HG03175 (cell line): ENCODE measurements around the gene ACP5.

Source experiments
- ATAC-seq: cut with Tn5 transposase; IDR thresholded peaks from one replicate; pipeline ENCODE4 v1.9.1; 2021; ENCODE audit warnings: mild to moderate bottlenecking, moderate library complexity; ENCODE audit not compliant: unreplicated experiment

The ACP5 gene

DNA sequence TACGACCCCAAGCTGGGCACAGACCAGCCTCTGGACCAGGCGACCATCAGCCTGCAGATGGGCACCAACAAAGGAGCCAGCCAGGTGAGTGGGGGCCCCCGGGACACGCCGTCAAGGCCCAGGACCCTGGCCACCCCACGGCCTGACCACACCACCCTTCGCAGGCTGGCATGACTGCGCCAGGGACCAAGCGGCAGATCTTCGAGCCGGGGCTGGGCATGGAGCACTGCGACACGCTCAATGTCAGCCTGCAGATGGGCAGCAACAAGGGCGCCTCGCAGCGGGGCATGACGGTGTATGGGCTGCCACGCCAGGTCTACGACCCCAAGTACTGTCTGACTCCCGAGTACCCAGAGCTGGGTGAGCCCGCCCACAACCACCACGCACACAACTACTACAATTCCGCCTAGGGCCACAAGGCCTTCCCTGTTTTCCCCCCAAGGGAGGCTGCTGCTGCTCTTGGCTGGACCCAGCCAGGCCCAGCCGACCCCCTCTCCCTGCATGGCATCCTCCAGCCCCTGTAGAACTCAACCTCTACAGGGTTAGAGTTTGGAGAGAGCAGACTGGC lies 28.0 kb downstream of the ACP5 start:
- ATAC-seq: no peak

DNA sequence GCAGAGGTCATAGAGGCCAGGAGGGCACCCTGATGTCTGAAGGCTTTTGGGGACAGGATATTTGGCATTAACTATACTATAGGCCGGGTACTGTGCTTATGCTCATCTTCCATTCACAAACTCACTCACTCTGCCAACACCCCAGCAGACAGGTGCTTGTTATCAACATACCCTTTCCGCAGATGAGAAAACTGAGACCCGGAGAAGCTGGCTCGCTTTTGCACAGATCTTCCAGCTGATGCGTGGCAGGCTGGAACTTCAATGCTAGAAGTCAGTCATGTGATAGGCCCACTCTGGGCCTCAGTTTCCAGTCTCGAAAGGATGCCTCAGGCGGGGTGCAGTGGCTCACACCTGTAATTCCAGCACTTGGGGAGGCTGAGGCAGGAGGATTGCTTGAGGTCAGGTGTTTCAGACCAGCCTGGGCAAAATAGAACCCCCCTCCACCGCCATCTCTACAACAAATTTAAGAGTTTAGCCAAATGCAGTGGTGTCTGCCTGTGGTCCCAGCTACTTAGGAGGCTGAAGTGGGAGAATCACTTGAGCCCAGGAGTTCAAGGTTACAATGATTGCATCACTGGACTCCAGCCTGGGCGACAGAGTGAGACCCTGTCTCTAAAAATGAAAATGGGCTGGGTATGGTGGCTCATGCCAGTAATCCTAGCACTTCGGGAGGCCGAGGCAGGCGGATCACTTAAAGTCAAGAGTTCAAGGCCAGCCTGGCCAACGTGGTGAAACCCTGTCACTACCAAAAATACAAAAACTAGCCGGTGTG lies 29.3 kb downstream of the ACP5 start:
- no peak for ATAC-seq

DNA sequence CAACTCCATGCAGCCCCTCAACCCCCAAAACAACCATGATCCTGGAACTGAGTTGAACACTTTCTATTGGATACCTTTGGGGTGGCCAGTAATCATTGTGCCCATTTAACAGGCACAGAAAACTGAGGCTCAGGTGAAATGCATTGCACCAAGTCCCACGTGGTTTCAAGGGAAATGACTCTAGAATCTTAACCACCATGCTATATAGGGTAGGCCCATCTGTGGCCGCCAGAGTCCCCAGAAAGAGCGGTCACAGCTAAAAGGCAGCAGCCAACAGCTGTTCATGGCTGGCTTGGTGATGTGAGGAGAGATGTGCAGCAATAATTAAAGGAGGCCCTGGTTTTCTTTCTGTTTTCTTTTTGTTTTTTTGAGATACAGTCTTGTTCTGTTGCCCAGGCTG lies 36.2 kb downstream of the ACP5 start:
- ATAC-seq: no peak

DNA sequence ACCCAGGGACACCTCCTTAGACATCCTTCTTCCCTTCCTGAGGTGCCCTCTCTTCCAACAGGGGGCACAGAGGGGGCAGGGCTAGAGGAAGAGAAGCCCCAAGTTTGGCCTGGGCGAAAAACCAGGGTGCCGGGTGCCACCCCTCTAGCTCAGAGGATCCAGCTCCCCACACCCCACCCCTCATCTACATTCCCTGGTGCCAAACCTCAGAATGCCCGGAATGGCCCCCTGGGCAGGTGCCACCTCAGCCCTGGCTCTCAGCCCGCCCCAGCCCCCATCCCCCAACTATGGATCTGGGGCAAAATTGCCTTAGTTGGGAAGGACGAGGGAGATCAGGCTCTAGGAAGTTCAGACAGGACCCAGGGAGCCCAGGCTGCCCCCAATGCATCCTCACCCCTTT lies 36.8 kb downstream of the ACP5 start:
- no peak for ATAC-seq

DNA sequence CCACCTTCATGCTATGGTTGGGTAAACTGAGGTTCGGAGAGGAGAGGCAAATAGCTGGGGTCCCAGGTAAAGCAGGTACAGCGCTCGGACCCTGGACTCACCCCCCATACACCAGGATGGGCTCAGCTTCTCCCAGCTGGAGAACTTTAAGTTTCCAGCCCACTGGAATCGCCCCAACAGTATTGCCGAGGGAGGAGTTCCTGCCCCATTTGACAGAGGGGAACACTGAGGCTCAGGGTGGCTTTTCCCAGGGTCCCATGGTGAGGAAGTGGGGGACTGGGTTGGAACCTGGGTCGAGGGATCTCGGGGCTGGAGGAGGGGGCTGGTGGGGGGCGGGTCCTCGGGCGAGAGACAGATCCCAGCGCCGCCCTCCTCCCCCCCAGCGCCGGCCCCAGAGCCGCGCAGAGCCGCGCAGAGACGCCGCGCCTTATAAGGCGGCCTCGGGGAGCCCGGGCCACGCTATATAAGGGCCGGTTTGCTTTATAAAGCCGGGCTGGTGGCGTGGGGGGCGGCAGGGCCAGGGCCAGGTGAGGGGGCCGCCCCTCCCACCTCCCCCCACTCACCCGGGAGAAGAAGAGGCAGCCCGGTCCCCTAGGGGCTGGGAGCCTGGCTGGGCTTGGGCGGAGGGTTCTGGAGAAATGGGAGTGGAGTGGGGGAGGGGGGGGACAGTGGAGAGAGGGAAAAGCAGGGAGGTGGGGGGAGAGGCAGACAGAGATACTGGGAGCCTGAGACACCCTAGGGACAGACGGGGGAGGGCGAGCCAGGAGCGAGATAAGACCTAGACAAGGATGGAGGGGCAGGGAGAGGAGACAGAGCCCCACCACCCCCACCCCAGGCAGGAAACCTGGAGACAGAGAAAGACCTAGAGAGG lies 37.7 kb downstream of the ACP5 start:
- ATAC-seq: no peak

DNA sequence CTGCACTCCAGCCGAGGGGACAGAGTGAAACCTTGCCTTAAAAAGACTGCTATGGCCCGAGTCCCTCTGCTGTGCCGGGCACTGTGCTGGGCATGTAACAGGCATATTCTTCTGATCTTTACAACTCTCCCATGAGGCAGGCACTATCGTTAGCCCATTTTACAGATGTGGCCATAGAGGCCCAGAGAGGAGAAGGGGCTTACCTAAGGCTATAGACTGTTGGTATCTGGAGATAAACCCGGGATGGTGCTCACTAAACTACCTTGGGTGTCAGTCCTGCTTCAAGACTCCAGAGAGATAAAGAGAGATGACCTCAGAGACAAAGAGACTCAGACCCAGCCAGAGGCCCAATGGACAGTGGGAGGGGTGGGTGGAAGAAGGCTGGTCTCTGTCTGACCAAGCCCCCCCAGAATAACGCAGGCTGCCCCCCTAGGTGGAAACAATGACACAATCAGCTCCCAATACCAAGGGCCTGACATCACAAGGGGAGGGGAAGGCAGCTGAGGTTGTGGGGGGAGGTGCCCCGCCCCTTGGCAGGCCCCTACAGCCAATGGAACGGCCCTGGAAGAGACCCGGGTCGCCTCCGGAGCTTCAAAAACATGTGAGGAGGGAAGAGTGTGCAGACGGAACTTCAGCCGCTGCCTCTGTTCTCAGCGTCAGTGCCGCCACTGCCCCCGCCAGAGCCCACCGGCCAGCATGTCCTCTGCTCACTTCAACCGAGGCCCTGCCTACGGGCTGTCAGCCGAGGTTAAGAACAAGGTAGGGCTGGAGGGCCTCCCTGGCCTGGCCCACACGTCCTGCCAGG lies 39.0 kb downstream of the ACP5 start, which contains the start of gene CNN1:
Gene CNN1 (plus strand): TSS at position 620 of the 805 bp plus-strand sequence. CDS start 77 bp downstream, at position 697.
- ATAC-seq: no peak

DNA sequence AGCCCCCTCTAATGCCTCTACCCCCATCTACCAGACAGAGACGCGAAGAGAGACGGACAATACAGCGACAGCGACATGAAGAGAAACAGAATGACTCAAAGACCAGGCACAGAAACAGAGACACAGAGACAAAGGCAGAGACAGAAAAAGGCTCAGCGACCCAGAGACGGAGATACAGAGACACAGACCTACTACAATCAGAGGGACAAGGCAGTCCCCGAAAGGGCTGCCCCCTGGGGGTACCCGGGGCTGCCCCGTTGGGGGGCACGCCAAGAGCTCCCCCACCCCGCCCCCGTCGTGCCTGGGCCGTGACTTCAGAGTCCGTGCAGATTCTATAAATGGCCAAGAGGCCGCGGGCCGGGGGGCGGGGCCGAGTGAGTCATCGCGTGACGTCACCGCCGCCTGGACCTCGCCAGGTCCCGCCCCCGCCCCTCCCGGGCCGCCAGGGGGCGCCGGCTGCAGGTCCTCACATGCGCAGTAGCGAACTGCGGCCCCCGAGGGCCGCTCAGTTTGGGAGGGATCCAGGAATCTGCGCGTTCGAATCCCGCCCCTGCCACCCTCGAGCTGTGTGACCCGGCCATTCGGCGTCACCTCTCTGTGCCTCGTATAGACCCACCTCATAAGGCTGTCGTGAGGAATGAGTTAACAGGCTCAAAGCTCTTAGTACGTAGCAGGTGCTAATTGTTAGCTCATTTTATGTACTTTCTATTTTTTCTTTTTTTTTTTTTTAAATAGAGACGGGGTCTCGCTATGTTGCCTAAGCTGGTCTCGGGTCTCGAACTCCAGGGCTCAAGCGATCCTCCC lies 41.5 kb downstream of the ACP5 start:
- ATAC-seq: no peak

DNA sequence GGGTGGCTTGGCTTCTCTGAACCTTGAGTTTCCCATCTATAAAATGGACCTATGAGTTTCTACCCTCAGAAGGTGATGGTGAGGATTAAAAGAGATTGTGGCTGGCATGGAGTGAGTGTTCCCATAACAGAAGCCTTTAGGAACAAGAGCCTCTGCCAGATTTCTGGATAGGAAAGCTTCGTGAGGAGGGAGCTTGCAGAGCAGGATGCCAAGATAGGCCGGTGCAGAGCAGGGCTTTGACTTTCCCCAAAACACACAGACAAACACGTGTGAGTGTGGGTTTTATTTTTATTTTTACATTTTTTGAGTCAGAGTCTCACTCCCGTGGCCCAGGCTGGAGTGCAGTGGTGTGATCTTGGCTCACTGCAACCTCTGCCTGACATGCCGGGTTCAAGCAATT lies 42.5 kb downstream of the ACP5 start:
- ATAC-seq: no peak

DNA sequence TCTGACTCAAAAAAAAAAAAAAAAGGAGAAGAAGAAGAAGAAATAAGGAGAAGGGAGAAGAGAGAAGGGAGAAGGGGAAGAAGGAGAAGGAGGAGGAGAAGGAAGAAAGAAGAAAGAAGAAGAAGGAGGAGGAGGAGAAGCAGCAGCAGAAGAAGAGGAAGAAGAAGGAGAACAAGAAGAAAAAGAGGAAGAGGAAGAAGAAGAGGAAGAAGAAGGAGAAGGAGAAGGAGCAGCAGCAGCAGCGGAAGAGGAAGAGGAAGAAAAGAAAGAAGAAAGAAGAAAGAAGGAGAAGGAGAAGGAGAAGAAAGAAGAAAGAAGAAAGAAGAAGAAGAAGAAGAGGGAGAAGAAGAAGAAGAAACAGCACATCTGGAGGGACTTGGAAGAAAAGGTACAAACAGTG lies 42.9 kb downstream of the ACP5 start:
- no peak for ATAC-seq

DNA sequence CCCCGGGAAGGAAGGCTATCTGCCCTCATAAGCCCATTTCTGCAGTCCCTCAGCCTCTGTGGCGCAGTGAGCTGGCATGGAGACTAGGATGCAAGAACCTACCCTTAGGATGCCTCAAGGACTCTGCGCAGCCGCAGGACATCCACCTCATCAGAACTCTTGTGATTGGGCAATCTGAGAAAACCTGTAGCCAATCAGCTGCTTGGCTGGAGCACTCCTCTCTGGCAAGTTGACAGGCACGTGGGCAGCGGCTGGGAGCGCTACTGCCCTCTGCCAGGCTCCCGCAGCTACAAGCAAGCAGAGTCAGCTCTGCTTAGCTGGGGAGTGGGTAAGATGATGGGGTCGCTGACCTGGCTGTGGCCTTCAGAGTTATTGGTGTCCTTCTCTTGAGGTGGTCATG lies 47.0 kb downstream of the ACP5 start:
- no peak for ATAC-seq

DNA sequence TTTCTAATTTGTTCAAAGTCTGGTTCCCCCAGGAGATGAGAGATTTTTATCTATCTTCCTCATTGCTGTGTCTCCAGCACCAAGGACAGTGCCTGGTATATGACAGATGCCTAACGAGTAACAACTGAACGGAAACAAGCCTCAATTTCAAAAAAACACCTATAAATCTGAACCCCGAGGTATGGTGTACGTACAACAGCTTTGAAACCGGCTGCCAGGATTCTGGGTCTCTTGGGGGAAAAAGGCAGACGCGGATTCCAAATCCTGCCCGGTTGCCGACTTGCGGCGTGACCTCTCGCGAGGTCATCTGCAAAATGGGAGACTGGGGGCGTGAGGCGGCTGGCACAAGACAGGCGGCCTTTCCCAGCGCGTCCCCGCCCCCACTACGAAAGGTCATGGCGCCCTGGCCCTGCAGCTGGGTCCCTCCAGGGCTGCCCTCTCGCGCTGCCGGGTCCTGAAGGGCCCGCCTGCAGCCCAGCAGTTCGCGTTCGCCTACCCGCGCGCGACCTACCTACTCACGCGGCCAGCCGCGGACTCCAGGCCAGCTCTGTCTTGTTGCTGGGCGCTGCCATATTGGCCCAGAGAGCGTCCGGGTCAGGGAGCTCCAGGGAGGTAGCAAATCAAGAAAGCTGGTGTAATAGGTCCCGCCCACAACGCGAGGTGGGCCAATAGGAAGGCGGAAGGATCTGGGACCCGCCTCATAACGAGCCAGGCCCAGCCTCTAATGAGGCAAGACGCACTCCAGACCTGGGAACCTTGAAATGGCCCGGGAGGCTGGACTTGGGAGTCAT lies 48.7 kb downstream of the ACP5 start, which contains the start of gene ECSIT:
Gene ECSIT (minus strand): TSS at position 584 of the 791 bp plus-strand sequence. CDS start 9,964 bp downstream, outside the sequence.
- ATAC-seq: peak; percentile 93
